Fibroblast of lung (primary cell): Measurements from ENCODE around the gene ATG4D. TPM values are rescaled to one million over a fixed set of nuclear protein-coding genes. Genes with fewer than 3 reads are reported as not detected.

Source experiments
- DNase-seq, 2 donors: peaks; one replicate each; pipeline versions ENCODE4 v3.0.0 to v3.0.0-alpha.2; 2010; ENCODE audit warnings: low read depth in 2 of 2
- H2AFZ ChIP-seq: 2 replicates; pipeline ENCODE4 v1.5.1; 2012; ENCODE audit warnings: low read length, control low read depth, inconsistent platforms
- H3K27ac ChIP-seq: 2 replicates; pipeline ENCODE4 v1.5.1; 2011; ENCODE audit warnings: low read length, control low read depth; ENCODE audit not compliant: insufficient read depth
- H3K27me3 ChIP-seq: 2 replicates; pipeline ENCODE4 v1.5.1; 2011; ENCODE audit warnings: mild to moderate bottlenecking, low read length; ENCODE audit not compliant: control insufficient read depth, insufficient read depth
- H3K36me3 ChIP-seq: 2 replicates; pipeline ENCODE4 v1.5.1; 2011; ENCODE audit warnings: low read length; ENCODE audit not compliant: control insufficient read depth, insufficient read depth
- H3K4me1 ChIP-seq: 2 replicates; pipeline ENCODE4 v1.5.1; 2011; ENCODE audit warnings: low read length; ENCODE audit not compliant: control insufficient read depth, insufficient read depth; ENCODE audit errors: extremely low read depth
- H3K4me2 ChIP-seq: 2 replicates; pipeline ENCODE4 v1.5.1; 2011; ENCODE audit warnings: low read length, control low read depth; ENCODE audit not compliant: insufficient read depth; ENCODE audit errors: extremely low read depth
- H3K4me3 ChIP-seq, 4 experiments: fragments of 200-600 bp in 1 of 4; sonication (generic) in 1 of 4; replicated peaks in 1 of 4; 2 replicates each; pipeline ENCODE4 v1.5.1; 2011 to 2016; ENCODE audit warnings: low read length in 4 of 4, low read depth in 3 of 4, mild to moderate bottlenecking in 3 of 4, control low read depth in 2 of 4, inconsistent platforms in 1 of 4, mixed read lengths in 1 of 4; ENCODE audit not compliant: insufficient read depth in 1 of 4; ENCODE audit errors: control extremely low read depth in 1 of 4
- H3K79me2 ChIP-seq: 2 replicates; pipeline ENCODE4 v1.5.1; 2012; ENCODE audit warnings: mild to moderate bottlenecking, low read length, inconsistent platforms; ENCODE audit not compliant: control insufficient read depth, insufficient read depth
- H3K9ac ChIP-seq: 2 replicates; pipeline ENCODE4 v1.5.1; 2011; ENCODE audit warnings: mild to moderate bottlenecking, low read length, control low read depth; ENCODE audit not compliant: insufficient read depth
- H3K9me3 ChIP-seq: 2 replicates; pipeline ENCODE4 v1.5.1; 2012; ENCODE audit warnings: low read depth, low read length; ENCODE audit not compliant: control insufficient read depth, insufficient read depth
- H4K20me1 ChIP-seq: 2 replicates; pipeline ENCODE4 v1.5.1; 2011; ENCODE audit warnings: low read length; ENCODE audit not compliant: control insufficient read depth, insufficient read depth; ENCODE audit errors: extremely low read depth
- CTCF ChIP-seq, 2 donors: IDR thresholded peaks in 1 of 2; conservative IDR thresholded peaks in 1 of 2; 1 replicate in 1 of 2; 2 replicates in 1 of 2; pipeline ENCODE4 v1.5.1; 2011 to 2012; ENCODE audit warnings: low read length in 2 of 2, control low read depth in 1 of 2, inconsistent platforms in 1 of 2, low read depth in 1 of 2, mild to moderate bottlenecking in 1 of 2
- EZH2 ChIP-seq: IDR thresholded peaks from 2 replicates; pipeline ENCODE4 v1.5.1; 2012; ENCODE audit warnings: low read length, control low read depth, mild to moderate bottlenecking; ENCODE audit errors: missing control alignments
- polyA plus RNA-seq, 2 donors: library from polyadenylated mRNA; depleted of rRNA in 1 of 2; stranded (reverse) in 1 of 2; unstranded in 1 of 2; fragments of >200 nt; gene quantifications; 2 replicates each; pipeline ENCODE4 v1.2.1, GENCODE V29; 2011 to 2012; ENCODE audit warnings: missing spikeins in 1 of 2
- total RNA-seq: library from RNA; depleted of rRNA; stranded (reverse); fragments of >200 nt; gene quantifications from 2 replicates; pipeline ENCODE4 v1.2.1, GENCODE V29; 2014

The ATG4D gene
- total and polyA plus RNA-seq, 2 donors (not counting 1 experiment from before 2014, with no cell fraction given) = 7.2 to 14.9 TPM

- H3K9ac ChIP-seq = no peak overlapping the region
- H4K20me1 ChIP-seq = no peaks in the 10 kb centered on the region
- no peak overlapping the region for H2AFZ ChIP-seq
- no peaks in the 10 kb centered on the region for H3K27me3 ChIP-seq
- no peaks in the 10 kb centered on the region for H3K79me2 ChIP-seq
- DNase-seq = no peak
- peaks cover 46% of the 10 kb centered on the region for H3K36me3 ChIP-seq
- no peak overlapping the region for H3K27ac ChIP-seq
- H3K4me3 ChIP-seq = no peak overlapping the region
- H3K9me3 ChIP-seq = no peaks in the 10 kb centered on the region
- TF ChIP-seq EZH2 (no peak), CTCF (conservative IDR thresholded peaks at IDR 0.05 in 1 of 2, IDR thresholded peaks at IDR 0.05 in 1 of 2; ENCODE audit: low read depth in 1 of 2, low read length in 2 of 2) (no peak)
- H3K4me1 ChIP-seq = no peaks in the 10 kb centered on the region
- no peak overlapping the region for H3K4me2 ChIP-seq
Measured at GRCh38 chr19:10554760-10555609, 11.3 kb downstream of the ATG4D start.

- H2AFZ ChIP-seq = no peak overlapping the region
- H3K27me3 ChIP-seq = no peaks in the 10 kb centered on the region
- H3K4me2 ChIP-seq = no peak overlapping the region
- no peak for DNase-seq
- no peak overlapping the region for H3K4me3 ChIP-seq
- no peaks in the 10 kb centered on the region for H3K4me1 ChIP-seq
- H3K9ac ChIP-seq = no peak overlapping the region
- no peaks in the 10 kb centered on the region for H3K79me2 ChIP-seq
- H3K27ac ChIP-seq = no peak overlapping the region
- peaks cover 46% of the 10 kb centered on the region for H3K36me3 ChIP-seq
- TF ChIP-seq CTCF (conservative IDR thresholded peaks at IDR 0.05 in 1 of 2, IDR thresholded peaks at IDR 0.05 in 1 of 2; ENCODE audit: low read depth in 1 of 2, low read length in 2 of 2) = no peak
- TF ChIP-seq EZH2 = no peak
- no peaks in the 10 kb centered on the region for H3K9me3 ChIP-seq
- H4K20me1 ChIP-seq = no peaks in the 10 kb centered on the region
Measured at GRCh38 chr19:10555610-10555973, 11.9 kb downstream of the ATG4D start.

- Histone ChIP-seq H3K27ac (no peak overlapping the region), H3K4me2 (no peak overlapping the region), H4K20me1 (no peaks in the 10 kb centered on the region), H2AFZ (no peak overlapping the region), H3K9me3 (no peaks in the 10 kb centered on the region), H3K36me3 (peaks cover 40% of the 10 kb centered on the region), H3K27me3 (no peaks in the 10 kb centered on the region), H3K9ac (no peak overlapping the region), H3K79me2 (no peaks in the 10 kb centered on the region), H3K4me1 (no peaks in the 10 kb centered on the region), H3K4me3 (no peak overlapping the region)
- no peak for TF ChIP-seq CTCF (conservative IDR thresholded peaks at IDR 0.05 in 1 of 2, IDR thresholded peaks at IDR 0.05 in 1 of 2; ENCODE audit: low read depth in 1 of 2, low read length in 2 of 2)
- TF ChIP-seq EZH2 = no peak
- no peak for DNase-seq
Measured at GRCh38 chr19:10557603-10558197, 14.0 kb downstream of the ATG4D start.
